OCI-LY7 (cell line): ENCODE measurements around the gene CRACDL. TPM values are rescaled to one million over a fixed set of nuclear protein-coding genes. Genes with fewer than 3 reads are reported as not detected.

Source experiments
- BruUV-seq: library from RNA; stranded (reverse); fragments of 400-500 nt; replicated peaks from 2 replicates; lab custom pipeline; 2021; lab: Mats Ljungman, UMichigan
- CTCF ChIA-PET: fragments of 300-600 bp; sonication (Branson Sonifier 250); formaldehyde crosslinking; loops from one replicate; lab custom pipeline; 2022; ENCODE audit warnings: antibody characterized with exemption; ENCODE audit not compliant: unreplicated experiment; lab: Charles Lee
- POLR2A ChIA-PET: fragments of 300-600 bp; sonication (Branson Sonifier 250); formaldehyde crosslinking; loops from one replicate; lab custom pipeline; 2022; ENCODE audit warnings: antibody characterized with exemption; lab: Charles Lee
- DNase-seq: peaks from one replicate; pipeline ENCODE4 v3.0.0-alpha.2; 2015; ENCODE audit warnings: low spot score
- H2AFZ ChIP-seq: fragments of 200-600 bp; sonication (generic), shearing (Covaris generic); 2 replicates; pipeline ENCODE4 v1.6.1; 2014; ENCODE audit warnings: mild to moderate bottlenecking, antibody characterized with exemption, low read length, moderate library complexity
- H3K27ac ChIP-seq: fragments of 200-600 bp; sonication (generic); 2 replicates; pipeline ENCODE4 v1.5.1; 2014; ENCODE audit warnings: mixed run types, low read depth, mild to moderate bottlenecking, moderate library complexity, low read length, inconsistent platforms; ENCODE audit not compliant: poor library complexity, severe bottlenecking
- H3K36me3 ChIP-seq: fragments of 200-600 bp; sonication (generic); 2 replicates; pipeline ENCODE4 v1.6.1; 2014; ENCODE audit warnings: mild to moderate bottlenecking, antibody characterized with exemption, low read length, moderate library complexity, mixed read lengths; ENCODE audit not compliant: insufficient read depth
- H3K4me1 ChIP-seq: fragments of 200-600 bp; sonication (generic); 2 replicates; pipeline ENCODE4 v1.5.1; 2014; ENCODE audit warnings: mild to moderate bottlenecking, low read length; ENCODE audit not compliant: insufficient read depth, poor library complexity, severe bottlenecking
- H3K4me2 ChIP-seq: fragments of 200-600 bp; sonication (generic); 2 replicates; pipeline ENCODE4 v1.6.1; 2014; ENCODE audit warnings: mild to moderate bottlenecking, low read length
- H3K4me3 ChIP-seq: fragments of 200-600 bp; sonication (generic); 2 replicates; pipeline ENCODE4 v1.5.1; 2014; ENCODE audit warnings: mild to moderate bottlenecking, low read depth, low read length; ENCODE audit not compliant: poor library complexity, severe bottlenecking
- H3K79me2 ChIP-seq: fragments of 200-600 bp; sonication (generic); 2 replicates; pipeline ENCODE4 v1.6.1; 2016; ENCODE audit warnings: low read depth, mild to moderate bottlenecking, low read length, moderate library complexity, mixed read lengths; ENCODE audit not compliant: insufficient read depth
- H3K9me2 ChIP-seq: fragments of 200-600 bp; sonication (generic); 2 replicates; pipeline ENCODE4 v1.6.1; 2016; ENCODE audit warnings: mild to moderate bottlenecking, low read length, mixed read lengths; ENCODE audit not compliant: insufficient read depth
- H3K9me3 ChIP-seq: fragments of 200-600 bp; sonication (generic); 2 replicates; pipeline ENCODE4 v1.6.1; 2014; ENCODE audit warnings: mild to moderate bottlenecking, mixed run types, low read length, mixed read lengths
- H4K20me1 ChIP-seq: fragments of 200-600 bp; sonication (generic); 2 replicates; pipeline ENCODE4 v1.6.1; 2014; ENCODE audit warnings: mild to moderate bottlenecking, antibody characterized with exemption, low read length, moderate library complexity, mixed read lengths; ENCODE audit not compliant: insufficient read depth
- EZH2phosphoT487 ChIP-seq: fragments of 200-600 bp; sonication (generic); IDR thresholded peaks from 2 replicates; pipeline ENCODE4 v1.6.1; 2018; ENCODE audit warnings: low read depth, borderline replicate concordance, mild to moderate bottlenecking, mixed run types, antibody characterized with exemption, low read length, moderate library complexity, mixed read lengths
- intact Hi-C: fragments of 100-400 bp; cut with micrococcal nuclease; formaldehyde crosslinking; loops from one replicate; pipeline ENCODE4 v1.10.0; 2022; ENCODE audit not compliant: unreplicated experiment
- total RNA-seq, 2 experiments: library from RNA; depleted of rRNA in 1 of 2; stranded (reverse); fragments of >200 nt in 1 of 2; shearing (Covaris generic) in 1 of 2; gene quantifications; 2 replicates each; pipeline ENCODE4 v1.2.3, GENCODE V29; 2014 to 2022
- TF ChIP-seq, protein P1 (sequence below): fragments of 200-600 bp; sonication (generic); conservative IDR thresholded peaks from 2 replicates; pipeline ENCODE4 v1.5.1; 2014; ENCODE audit warnings: mild to moderate bottlenecking, antibody characterized with exemption, low read length, moderate library complexity, mixed read lengths

The CRACDL gene
- total RNA-seq, 2 experiments from 2014 or later: 0.03 to 0.13 TPM

DNA sequence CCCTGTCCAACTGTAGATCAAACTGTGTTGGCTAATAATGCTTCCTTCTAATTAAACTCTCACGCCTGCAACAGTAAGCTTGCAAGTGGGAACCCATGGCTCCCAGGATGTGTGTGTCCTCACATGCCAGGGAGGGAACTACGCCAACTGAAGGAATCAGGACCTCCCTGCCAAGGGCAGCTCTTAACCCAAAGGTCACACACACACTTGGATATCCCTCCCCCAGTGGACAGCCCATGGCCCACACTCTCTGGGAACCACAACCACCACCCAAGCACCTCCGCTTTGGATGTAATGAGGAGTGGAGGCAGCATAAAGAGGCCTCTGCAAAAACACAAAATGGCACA, 102.1 kb downstream of the CRACDL start:
- ChIA-PET CTCF (no interaction called here), POLR2A (no interaction called here)
- H3K4me2 ChIP-seq: no peak overlapping the region
- no peaks in the 10 kb centered on the region for H3K79me2 ChIP-seq
- no peaks in the 10 kb centered on the region for H3K9me3 ChIP-seq
- DNase-seq: no peak
- no TSS peak for BruUV-seq
- H2AFZ ChIP-seq: no peak overlapping the region
- no peaks in the 10 kb centered on the region for H3K36me3 ChIP-seq
- peaks cover 14% of the 10 kb centered on the region for H3K4me1 ChIP-seq
- TF ChIP-seq EZH2phosphoT487: no peak
- TF ChIP-seq, protein P1, sequence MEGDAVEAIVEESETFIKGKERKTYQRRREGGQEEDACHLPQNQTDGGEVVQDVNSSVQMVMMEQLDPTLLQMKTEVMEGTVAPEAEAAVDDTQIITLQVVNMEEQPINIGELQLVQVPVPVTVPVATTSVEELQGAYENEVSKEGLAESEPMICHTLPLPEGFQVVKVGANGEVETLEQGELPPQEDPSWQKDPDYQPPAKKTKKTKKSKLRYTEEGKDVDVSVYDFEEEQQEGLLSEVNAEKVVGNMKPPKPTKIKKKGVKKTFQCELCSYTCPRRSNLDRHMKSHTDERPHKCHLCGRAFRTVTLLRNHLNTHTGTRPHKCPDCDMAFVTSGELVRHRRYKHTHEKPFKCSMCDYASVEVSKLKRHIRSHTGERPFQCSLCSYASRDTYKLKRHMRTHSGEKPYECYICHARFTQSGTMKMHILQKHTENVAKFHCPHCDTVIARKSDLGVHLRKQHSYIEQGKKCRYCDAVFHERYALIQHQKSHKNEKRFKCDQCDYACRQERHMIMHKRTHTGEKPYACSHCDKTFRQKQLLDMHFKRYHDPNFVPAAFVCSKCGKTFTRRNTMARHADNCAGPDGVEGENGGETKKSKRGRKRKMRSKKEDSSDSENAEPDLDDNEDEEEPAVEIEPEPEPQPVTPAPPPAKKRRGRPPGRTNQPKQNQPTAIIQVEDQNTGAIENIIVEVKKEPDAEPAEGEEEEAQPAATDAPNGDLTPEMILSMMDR: no peak
- no peaks in the 10 kb centered on the region for H3K9me2 ChIP-seq
- H3K27ac ChIP-seq: no peak overlapping the region
- H4K20me1 ChIP-seq: no peaks in the 10 kb centered on the region
- no peak overlapping the region for H3K4me3 ChIP-seq
- intact Hi-C loops: loop anchor here (10.0 kb wide), 1 partner anchor 419 kb away; no protein-coding TSS in a partner anchor

DNA sequence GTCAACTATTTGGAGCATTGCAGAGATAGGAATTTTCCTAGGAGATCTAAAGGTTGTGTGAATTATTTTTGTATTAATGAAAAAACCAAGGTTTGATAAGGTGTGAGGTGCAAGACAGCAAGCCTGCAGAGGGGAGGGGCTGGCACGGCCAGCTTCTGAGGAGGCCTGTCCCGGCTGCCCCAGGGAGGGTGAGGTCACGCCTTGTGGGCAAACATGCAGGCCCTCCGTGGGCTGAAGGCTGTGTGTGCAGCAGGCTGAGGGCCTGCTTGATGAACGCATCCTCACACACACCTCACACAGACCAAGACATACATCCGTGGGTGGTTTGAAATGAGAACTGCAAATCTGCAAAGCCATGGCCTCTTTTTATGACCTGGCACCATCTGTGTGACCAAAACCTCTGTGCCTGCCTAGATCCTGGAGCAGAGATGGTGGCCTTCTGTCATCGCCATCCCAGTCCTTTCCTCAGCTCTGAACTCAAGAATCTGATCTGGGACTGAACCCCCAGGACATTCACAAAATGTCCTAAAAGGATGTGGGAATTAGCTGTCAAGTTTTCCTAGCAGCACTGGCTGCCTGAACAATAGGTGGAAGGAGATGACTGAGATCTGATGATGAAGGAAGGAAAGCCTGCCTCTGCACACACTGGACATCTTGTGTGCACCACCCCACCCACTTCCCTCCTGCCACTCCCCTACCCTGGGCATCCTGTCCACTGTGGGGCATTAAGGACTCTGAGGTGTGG, 102.7 kb downstream of the CRACDL start:
- TF ChIP-seq, protein P1: no peak
- no peak for TF ChIP-seq EZH2phosphoT487
- Histone ChIP-seq H3K9me3 (no peaks in the 10 kb centered on the region), H3K27ac (no peak overlapping the region), H4K20me1 (no peaks in the 10 kb centered on the region), H3K4me1 (peaks cover 19% of the 10 kb centered on the region), H3K36me3 (no peaks in the 10 kb centered on the region), H3K4me2 (no peak overlapping the region), H2AFZ (no peak overlapping the region), H3K79me2 (no peaks in the 10 kb centered on the region), H3K9me2 (no peaks in the 10 kb centered on the region), H3K4me3 (no peak overlapping the region)
- ChIA-PET CTCF (no interaction called here), POLR2A (no interaction called here)
- intact Hi-C loops: loop anchor here (10.0 kb wide), 1 partner anchor 419 kb away; no protein-coding TSS in a partner anchor
- DNase-seq: no peak
- BruUV-seq: no TSS peak

DNA sequence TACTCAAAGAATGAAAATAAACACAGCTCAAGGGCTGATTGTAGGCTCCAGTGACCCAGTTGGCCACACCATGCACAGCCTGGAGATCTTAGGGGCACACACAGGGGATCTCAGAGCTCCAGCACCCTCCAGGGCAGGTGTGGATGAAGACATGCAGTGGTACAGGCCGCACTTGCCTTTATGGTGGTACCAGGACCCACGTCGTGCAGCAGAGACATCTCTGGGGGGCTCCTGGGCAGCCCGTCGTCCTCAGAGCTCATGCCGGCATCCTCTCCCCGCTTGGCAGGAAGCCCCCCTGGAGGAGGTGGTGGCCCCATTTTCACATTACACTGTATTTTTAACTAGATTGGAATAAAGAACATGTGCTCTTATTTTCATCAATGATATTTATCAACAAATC, 103.9 kb downstream of the CRACDL start:
- Histone ChIP-seq H3K4me3 (no peak overlapping the region), H3K9me3 (no peaks in the 10 kb centered on the region), H3K9me2 (no peaks in the 10 kb centered on the region), H4K20me1 (no peaks in the 10 kb centered on the region), H3K79me2 (no peaks in the 10 kb centered on the region), H3K4me1 (peaks cover 15% of the 10 kb centered on the region), H3K36me3 (no peaks in the 10 kb centered on the region), H3K27ac (no peak overlapping the region), H2AFZ (no peak overlapping the region), H3K4me2 (no peak overlapping the region)
- ChIA-PET POLR2A (no interaction called here), CTCF (no interaction called here)
- no peak for DNase-seq
- TF ChIP-seq EZH2phosphoT487: no peak
- TF ChIP-seq, protein P1: no peak
- BruUV-seq: no TSS peak
- intact Hi-C loops: loop anchor here (10.0 kb wide), 1 partner anchor 417 kb away; no protein-coding TSS in a partner anchor
